A549 (cell line): ENCODE data around the gene MCRS1.

ENCODE experiments used
- TFCP2L1 ChIP-seq: fragments of 250-450 bp; sonication (Bioruptor Pico); IDR thresholded peaks from 2 replicates; pipeline ENCODE4 v1.5.0; 2021; ENCODE audit warnings: mild to moderate bottlenecking
- TF ChIP-seq, protein P1 (sequence below): fragments of >200 bp; sonication (Bioruptor Twin); formaldehyde crosslinking; IDR thresholded peaks from 3 replicates; pipeline ENCODE4 v1.5.1; 2016

DNA sequence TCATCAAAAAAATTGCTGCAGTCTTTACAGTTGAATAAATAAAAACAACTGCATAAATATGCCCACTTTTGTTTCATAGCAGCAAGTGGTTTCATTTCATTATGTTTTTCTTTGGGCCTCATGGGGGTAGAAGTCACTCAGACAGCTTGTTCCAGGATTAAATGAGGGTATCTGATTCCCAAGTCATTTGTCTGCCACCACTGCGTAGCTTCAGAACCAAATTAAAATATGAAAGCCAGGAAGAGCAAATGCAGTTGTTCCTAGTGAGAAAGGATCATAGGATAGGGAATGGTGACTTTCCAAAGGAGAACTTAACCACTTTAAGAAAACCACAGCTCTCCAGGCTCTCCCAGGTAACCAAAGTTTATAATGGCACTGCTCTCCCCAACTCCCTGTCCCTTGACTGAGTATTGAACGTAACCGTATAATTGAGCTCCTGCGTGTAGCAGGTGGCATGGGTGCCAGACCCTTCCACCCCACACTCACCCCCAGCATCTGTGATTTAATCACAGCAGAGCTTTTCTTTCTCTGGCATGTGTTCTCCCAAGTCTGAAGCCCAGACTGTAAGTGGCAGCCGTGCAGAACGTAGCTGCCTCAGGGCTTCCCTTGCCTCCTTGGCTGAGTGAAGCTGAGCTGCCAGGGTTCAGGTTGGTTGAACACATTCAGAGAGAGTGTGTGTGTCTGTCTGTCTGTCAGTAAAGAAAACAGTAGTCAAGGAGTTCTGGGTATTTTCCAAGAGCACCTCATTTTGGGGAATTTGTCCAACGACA, 40.4 kb downstream of the MCRS1 start:
- TF ChIP-seq, protein P1, sequence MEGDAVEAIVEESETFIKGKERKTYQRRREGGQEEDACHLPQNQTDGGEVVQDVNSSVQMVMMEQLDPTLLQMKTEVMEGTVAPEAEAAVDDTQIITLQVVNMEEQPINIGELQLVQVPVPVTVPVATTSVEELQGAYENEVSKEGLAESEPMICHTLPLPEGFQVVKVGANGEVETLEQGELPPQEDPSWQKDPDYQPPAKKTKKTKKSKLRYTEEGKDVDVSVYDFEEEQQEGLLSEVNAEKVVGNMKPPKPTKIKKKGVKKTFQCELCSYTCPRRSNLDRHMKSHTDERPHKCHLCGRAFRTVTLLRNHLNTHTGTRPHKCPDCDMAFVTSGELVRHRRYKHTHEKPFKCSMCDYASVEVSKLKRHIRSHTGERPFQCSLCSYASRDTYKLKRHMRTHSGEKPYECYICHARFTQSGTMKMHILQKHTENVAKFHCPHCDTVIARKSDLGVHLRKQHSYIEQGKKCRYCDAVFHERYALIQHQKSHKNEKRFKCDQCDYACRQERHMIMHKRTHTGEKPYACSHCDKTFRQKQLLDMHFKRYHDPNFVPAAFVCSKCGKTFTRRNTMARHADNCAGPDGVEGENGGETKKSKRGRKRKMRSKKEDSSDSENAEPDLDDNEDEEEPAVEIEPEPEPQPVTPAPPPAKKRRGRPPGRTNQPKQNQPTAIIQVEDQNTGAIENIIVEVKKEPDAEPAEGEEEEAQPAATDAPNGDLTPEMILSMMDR, result no peak
- no peak for TF ChIP-seq TFCP2L1 (CRISPR knock-in tag)
